Activated CD4-positive, CD25-positive, alpha-beta regulatory T cell treated with anti-CD3 and anti-CD28 coated beads, Interleukin-2, amount 50 U/mL, for 24 hours (primary cell): Measurements from ENCODE around the gene CYP27B1.
"Not testable (repeated sequence)": the region's sequence is repeated elsewhere in the genome, so short reads cannot be mapped to it uniquely, and the experiment has no call there.

Experiments used
- ATAC-seq, 2 donors: fragments of 150-1000 bp; cut with Tn5 transposase; one replicate each; pipeline ENCODE4 v1.10.0; 2021; ENCODE audit warnings: mild to moderate bottlenecking in 1 of 2, moderate library complexity in 1 of 2

The CYP27B1 gene

GRCh38 chr12:57782608-57783465, 16.0 kb upstream of the CYP27B1 start, which contains the start of gene TSFM:
Gene TSFM, plus strand, starts transcription at chr12:57782787. Its CDS starts 15 bp downstream, at chr12:57782802.
- ATAC-seq: peak; percentile 94 to 95

GRCh38 chr12:57782243-57782607, 15.3 kb upstream of the CYP27B1 start:
- peak in 1 of 2 donors; percentile 3 for ATAC-seq

- ATAC-seq: no peak
Observed at GRCh38 chr12:57781801-57782200, 14.9 kb upstream of the CYP27B1 start.

- ATAC-seq: no peak
Observed at GRCh38 chr12:57781244-57781643, 14.4 kb upstream of the CYP27B1 start.

GRCh38 chr12:57780284-57780897, 13.5 kb upstream of the CYP27B1 start:
- no peak for ATAC-seq

- ATAC-seq: no peak
Observed at GRCh38 chr12:57779736-57780135, 12.9 kb upstream of the CYP27B1 start.

GRCh38 chr12:57777911-57778310, 11.0 kb upstream of the CYP27B1 start:
- no peak for ATAC-seq

GRCh38 chr12:57777367-57777766, 10.5 kb upstream of the CYP27B1 start:
- no peak for ATAC-seq

GRCh38 chr12:57776247-57776587, 9.3 kb upstream of the CYP27B1 start:
- ATAC-seq: no peak

- no peak for ATAC-seq
Observed at GRCh38 chr12:57775563-57776246, 8.8 kb upstream of the CYP27B1 start.

- no peak for ATAC-seq
Observed at GRCh38 chr12:57775044-57775443, 8.2 kb upstream of the CYP27B1 start.

- not testable (repeated sequence) for ATAC-seq
Observed at GRCh38 chr12:57774634-57775033, 7.8 kb upstream of the CYP27B1 start.

GRCh38 chr12:57772429-57773322, 5.8 kb upstream of the CYP27B1 start, which contains the start of gene EEF1AKMT3:
Gene EEF1AKMT3, plus strand, starts transcription at chr12:57772614. Its CDS starts 111 bp downstream, at chr12:57772725.
- peak; percentile 7 to 17 for ATAC-seq

- ATAC-seq: peak; percentile 89 to 93
Observed at GRCh38 chr12:57771873-57772428, 5.1 kb upstream of the CYP27B1 start, which contains the start of gene METTL1. Gene METTL1, minus strand, starts transcription at chr12:57772105. Its CDS starts 22 bp downstream, at chr12:57772083.

GRCh38 chr12:57771236-57771872, 4.5 kb upstream of the CYP27B1 start:
- peak; percentile 77 to 80 for ATAC-seq

GRCh38 chr12:57770734-57771133, 3.9 kb upstream of the CYP27B1 start:
- ATAC-seq: no peak

- no peak for ATAC-seq
Observed at GRCh38 chr12:57769594-57769993, 2.7 kb upstream of the CYP27B1 start.

GRCh38 chr12:57767876-57768275, 998 bp upstream of the CYP27B1 start:
- ATAC-seq: no peak

- ATAC-seq: no peak
Observed at GRCh38 chr12:57767305-57767698, 424 bp upstream of the CYP27B1 start.

GRCh38 chr12:57765698-57766463, 997 bp downstream of the CYP27B1 start:
- peak; percentile 15 to 17 for ATAC-seq
